Transverse colon (tissue), 3 donors: ENCODE results near the gene RCAN2.

Experiments used
- CTCF ChIP-seq, 5 experiments: fragments of 200-600 bp in 3 of 5; fragments of 450-650 bp in 2 of 5; sonication (generic) in 3 of 5; IDR thresholded peaks; 1 replicate in 2 of 5; 2 replicates in 3 of 5; pipeline ENCODE4 v1.5.1; 2016 to 2017; ENCODE audit warnings: antibody characterized with exemption in 5 of 5, inconsistent platforms in 3 of 5, mild to moderate bottlenecking in 2 of 5, moderate library complexity in 1 of 5
- POLR2A ChIP-seq: fragments of 450-650 bp; IDR thresholded peaks from one replicate; pipeline ENCODE4 v1.6.1; 2016; ENCODE audit warnings: antibody characterized with exemption, mild to moderate bottlenecking, moderate library complexity

DNA sequence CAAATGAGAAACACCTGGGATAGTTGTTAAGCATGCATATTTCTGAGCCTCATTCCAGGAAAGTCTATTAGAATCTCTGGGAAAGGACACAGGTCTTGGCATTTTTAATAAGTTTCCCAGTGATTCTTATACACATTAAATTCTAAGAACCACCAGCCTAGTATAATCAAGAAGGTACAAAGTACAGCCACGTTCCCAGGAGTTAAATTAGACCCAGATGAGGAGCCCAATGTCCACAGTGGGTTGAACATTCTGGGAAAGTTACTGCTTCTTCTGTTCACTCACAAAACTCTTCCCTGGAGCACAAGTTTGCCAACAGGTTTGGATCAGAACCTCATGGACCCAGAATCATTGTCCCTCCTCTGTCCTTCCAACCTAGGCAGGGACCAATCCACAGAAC is 90.4 kb downstream of the RCAN2 start:
- no peak for TF ChIP-seq CTCF (IDR thresholded peaks at IDR 0.05)
- no peak for TF ChIP-seq POLR2A
